ENCODE data around the gene LUM. TPM values are rescaled to one million over a fixed set of nuclear protein-coding genes. Genes with fewer than 3 reads are reported as not detected.

The LUM gene
- polyA plus RNA-seq, 4 donors = 48.8 to 135 (median 89.6) TPM

GRCh38 chr12:91078501-91078900 lies 32.8 kb downstream of the LUM start:
- no peak for DNase-seq (ENCODE audit: low read depth in 4 of 4, low spot score in 3 of 4)

GRCh38 chr12:91077228-91077954 lies 33.9 kb downstream of the LUM start:
- DNase-seq (ENCODE audit: low read depth in 4 of 4, low spot score in 3 of 4) = no peak

GRCh38 chr12:91074851-91075250 lies 36.4 kb downstream of the LUM start:
- DNase-seq (ENCODE audit: low read depth in 4 of 4, low spot score in 3 of 4) = no peak

GRCh38 chr12:91074154-91074709 lies 37.1 kb downstream of the LUM start:
- DNase-seq (ENCODE audit: low read depth in 4 of 4, low spot score in 3 of 4) = peak in 1 of 4 donors; percentile 10

GRCh38 chr12:91073426-91073825 lies 37.9 kb downstream of the LUM start:
- DNase-seq (ENCODE audit: low read depth in 4 of 4, low spot score in 3 of 4) = no peak

GRCh38 chr12:91072931-91073330 lies 38.4 kb downstream of the LUM start:
- no peak for DNase-seq (ENCODE audit: low read depth in 4 of 4, low spot score in 3 of 4)

GRCh38 chr12:91070936-91071335 lies 40.4 kb downstream of the LUM start:
- DNase-seq (ENCODE audit: low read depth in 4 of 4, low spot score in 3 of 4) = no peak

GRCh38 chr12:91065396-91065795 lies 45.9 kb downstream of the LUM start:
- no peak for DNase-seq (ENCODE audit: low read depth in 4 of 4, low spot score in 3 of 4)

GRCh38 chr12:91064640-91065039 lies 46.7 kb downstream of the LUM start:
- DNase-seq (ENCODE audit: low read depth in 4 of 4, low spot score in 3 of 4) = no peak

GRCh38 chr12:91061091-91061490 lies 50.2 kb downstream of the LUM start:
- no peak for DNase-seq (ENCODE audit: low read depth in 4 of 4, low spot score in 3 of 4)

GRCh38 chr12:91059211-91059610 lies 52.1 kb downstream of the LUM start:
- DNase-seq (ENCODE audit: low read depth in 4 of 4, low spot score in 3 of 4) = no peak

GRCh38 chr12:91058786-91059185 lies 52.5 kb downstream of the LUM start:
- no peak for DNase-seq (ENCODE audit: low read depth in 4 of 4, low spot score in 3 of 4)

GRCh38 chr12:91057368-91058165 lies 53.7 kb downstream of the LUM start, which contains the start of gene KERA:
Gene KERA, minus strand, starts transcription at chr12:91058024. Its CDS starts 1,743 bp downstream, at chr12:91056281.
- no peak for DNase-seq (ENCODE audit: low read depth in 4 of 4, low spot score in 3 of 4)

- DNase-seq (ENCODE audit: low read depth in 4 of 4, low spot score in 3 of 4) = no peak
Observed at GRCh38 chr12:91056488-91056887, 54.8 kb downstream of the LUM start.

GRCh38 chr12:91055976-91056375 lies 55.3 kb downstream of the LUM start:
- no peak for DNase-seq (ENCODE audit: low read depth in 4 of 4, low spot score in 3 of 4)

- DNase-seq (ENCODE audit: low read depth in 4 of 4, low spot score in 3 of 4) = peak in 1 of 4 donors; percentile 10
Observed at GRCh38 chr12:91053951-91054715, 57.2 kb downstream of the LUM start.

Other genes with a start within 250 kb of the LUM start
- not detected for gene CCER1, start 156.3 kb downstream of the LUM start, polyA plus RNA-seq (ENCODE audit: insufficient read length in 4 of 4)
- gene EPYC, start 106.5 kb downstream of the LUM start, polyA plus RNA-seq (ENCODE audit: insufficient read length in 4 of 4) = under 1 TPM in 1 of 4 donors, not detected in 3; 0.09 TPM
- gene KERA, start 53.5 kb downstream of the LUM start, polyA plus RNA-seq (ENCODE audit: insufficient read length in 4 of 4) = under 1 TPM in 1 of 4 donors, not detected in 3; 0.05 TPM
- 100 to 1,000 TPM; 538 to 737 (median 634) TPM for gene DCN, start 71.3 kb upstream of the LUM start, polyA plus RNA-seq (ENCODE audit: insufficient read length in 4 of 4)